DMS 273 (cell line): ENCODE data around the gene RAI2.
"Not testable (repeated sequence)": the region's sequence is repeated elsewhere in the genome, so short reads cannot be mapped to it uniquely, and the experiment has no call there.

Source experiments
- DNase-seq: peaks from one replicate; lab custom pipeline; 2025; ENCODE audit not compliant: unreplicated experiment; lab: John Stamatoyannopoulos, UW

Gene RAI2

DNA sequence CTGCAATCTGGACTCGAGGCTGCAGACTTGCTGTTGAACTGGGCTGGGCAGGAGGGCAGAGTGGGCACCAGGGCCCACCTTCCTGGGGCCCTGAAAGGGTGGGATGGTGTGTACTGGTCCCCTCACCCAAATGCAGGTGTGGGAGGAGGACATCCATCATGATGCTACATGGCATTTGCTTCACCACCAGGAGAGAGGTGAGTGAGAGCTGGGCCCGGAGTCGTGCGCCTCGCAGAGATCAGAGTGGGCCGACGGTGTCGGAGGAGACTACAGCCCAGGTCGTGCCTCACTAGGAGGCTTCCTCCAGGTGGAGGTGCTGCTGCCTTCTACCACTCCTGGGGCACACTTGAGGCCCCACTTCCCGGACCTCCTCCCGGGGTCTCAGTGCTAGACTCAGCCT, 73.5 kb downstream of the RAI2 start:
- DNase-seq, result no peak

DNA sequence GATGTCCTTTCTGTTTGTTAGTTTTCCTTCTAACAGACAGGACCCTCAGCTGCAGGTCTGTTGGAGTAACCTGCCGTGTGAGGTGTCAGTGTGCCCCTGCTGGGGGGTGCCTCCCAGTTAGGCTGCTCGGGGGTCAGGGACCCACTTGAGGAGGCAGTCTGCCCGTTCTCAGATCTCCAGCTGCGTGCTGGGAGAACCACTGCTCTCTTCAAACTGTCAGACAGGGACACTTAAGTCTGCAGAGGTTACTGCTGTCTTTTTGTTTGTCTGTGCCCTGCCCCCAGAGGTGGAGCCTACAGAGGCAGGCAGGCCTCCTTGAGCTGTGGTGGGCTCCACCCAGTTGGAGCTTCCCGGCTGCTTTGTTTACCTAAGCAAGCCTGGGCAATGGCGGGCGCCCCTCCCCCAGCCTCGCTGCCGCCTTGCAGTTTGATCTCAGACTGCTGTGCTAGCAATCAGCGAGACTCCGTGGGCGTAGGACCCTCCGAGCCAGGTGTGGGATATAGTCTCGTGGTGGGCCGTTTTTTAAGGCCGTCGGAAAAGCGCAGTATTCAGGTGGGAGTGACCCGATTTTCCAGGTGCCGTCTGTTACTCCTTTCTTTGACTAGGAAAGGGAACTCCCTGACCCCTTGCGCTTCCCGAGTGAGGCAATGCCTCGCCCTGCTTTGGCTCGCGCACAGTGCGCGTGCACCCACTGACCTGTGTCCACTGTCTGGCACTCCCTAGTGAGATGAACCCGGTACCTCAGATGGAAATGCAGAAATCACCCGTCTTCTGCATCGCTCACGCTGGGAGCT, 74.3 kb downstream of the RAI2 start:
- DNase-seq, result not testable (repeated sequence)

DNA sequence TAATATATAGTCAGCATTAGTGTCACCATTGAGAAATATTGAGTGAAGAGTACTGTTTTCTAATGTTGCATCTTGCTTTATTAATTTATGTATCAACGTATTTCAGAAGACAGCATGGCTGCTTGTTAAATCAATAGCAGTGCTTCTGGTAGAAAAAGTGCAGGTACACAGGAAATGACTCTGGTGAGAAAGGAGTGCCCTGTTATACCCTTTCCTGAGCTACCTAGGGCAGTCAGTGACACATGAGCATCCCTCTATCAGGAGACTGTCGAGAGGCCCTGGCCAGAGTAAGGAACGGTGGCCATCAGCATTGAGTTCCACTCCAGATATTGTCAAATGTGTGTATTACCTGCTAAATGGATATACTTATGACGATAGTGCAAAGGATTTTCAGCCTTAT, 81.7 kb downstream of the RAI2 start:
- DNase-seq, result no peak

DNA sequence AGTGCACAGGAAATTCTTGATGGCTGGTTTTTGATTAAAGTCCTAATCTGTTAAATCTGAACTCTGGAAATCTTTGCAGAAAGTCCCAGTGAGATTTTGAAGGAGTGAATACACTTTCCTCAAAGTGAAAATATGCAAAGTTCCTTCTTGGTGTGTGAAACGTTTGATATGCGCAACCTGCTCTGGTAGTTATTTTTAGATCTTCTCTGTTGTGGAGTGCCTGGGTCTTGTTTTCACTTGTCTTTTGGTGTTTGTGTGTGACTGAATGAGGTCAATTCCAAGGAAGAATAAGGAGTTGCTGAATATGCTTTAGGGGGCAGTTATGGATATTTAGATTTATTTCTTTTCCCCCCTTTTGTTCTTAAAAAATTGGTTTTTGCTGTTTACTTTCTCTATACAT, 82.1 kb downstream of the RAI2 start:
- no peak for DNase-seq

DNA sequence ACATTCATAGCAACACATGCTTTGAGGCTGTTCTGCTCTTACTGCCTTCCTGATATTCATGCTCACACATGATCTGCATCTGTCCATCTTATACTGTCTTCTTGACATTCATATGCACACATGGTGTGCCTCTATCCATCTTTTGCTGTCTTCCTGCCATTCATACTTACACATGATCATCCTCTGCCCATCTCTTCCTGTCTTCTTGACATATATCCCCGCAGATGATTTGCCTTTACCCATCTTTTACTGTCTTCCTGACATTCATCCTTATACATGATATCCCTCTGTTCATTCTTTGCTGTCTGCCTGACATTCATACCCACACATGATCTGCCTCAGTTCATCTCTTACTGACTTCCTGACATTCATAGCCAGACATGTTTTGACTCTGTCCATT, 87.0 kb downstream of the RAI2 start:
- DNase-seq, result no peak

DNA sequence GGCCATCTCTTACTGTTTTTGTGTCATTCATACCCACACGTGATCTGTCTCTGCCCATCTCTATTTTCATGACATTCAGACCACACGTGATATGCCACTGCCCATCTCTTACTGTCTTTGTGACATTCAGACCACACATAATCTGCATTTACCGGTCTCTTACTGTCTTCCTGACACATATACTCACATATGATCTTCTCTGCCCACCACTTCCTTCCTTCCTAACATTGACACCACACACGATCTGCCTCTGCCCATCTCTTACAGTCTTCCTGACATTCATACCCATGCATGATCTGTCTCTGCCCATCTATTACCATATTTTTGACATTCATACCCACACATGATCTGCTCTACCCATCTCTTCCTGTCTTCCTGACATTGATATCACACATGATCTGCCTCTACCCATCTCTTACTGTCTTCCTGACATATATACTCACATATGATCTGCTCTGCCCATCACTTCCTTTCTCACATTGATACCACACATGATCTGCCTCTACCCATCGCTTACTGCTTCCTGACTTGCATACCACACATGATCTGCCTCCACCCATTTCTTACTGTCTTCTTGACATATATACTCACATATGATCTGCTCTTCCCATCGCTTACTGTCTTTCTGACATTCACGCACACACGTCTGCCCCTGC, 87.7 kb downstream of the RAI2 start:
- DNase-seq, result no peak

DNA sequence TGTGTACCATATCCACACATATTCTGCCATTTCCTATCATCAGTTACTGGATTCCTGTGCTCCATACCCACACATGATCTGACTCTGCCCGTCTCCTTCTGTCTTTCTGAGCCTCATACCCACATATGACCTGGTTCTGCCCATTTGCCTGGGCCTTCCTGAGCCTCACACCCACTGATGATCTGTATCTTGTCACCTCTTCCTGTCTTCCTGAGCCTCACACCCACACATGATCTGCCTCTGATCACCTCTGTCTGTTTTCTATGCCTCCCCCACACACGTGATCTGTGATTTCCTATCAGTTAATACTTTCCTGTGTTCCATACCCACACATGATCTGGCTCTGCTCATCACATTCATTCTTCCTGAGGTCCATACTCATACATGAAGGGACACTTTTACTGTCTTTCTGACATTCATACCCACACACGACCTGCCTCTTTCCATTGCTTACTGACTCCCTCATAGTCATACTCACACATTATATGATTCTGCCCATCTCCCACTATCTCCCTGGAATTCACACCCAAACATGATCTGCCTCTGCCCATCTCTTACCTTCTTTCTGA, 91.3 kb downstream of the RAI2 start:
- DNase-seq, result no peak

DNA sequence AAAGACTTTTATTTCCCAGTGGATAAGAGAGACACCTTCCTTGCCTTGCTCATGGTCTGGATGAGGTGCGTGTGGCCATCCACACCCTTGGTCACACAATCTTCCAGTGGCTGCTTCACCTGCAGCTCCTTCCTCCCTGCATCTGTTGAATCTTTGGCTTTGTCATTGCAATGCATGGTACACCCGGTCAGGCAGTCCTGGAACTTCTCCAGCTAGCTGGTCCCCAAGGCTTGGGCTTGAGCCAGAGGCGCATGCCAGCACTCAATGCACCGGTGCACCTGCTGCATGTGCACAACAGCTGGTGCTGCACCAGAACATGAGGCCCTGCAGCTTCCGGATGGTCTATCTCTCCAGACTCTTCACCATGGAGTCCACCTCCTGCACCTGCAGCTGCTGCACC, 92.1 kb downstream of the RAI2 start:
- DNase-seq, result no peak

DNA sequence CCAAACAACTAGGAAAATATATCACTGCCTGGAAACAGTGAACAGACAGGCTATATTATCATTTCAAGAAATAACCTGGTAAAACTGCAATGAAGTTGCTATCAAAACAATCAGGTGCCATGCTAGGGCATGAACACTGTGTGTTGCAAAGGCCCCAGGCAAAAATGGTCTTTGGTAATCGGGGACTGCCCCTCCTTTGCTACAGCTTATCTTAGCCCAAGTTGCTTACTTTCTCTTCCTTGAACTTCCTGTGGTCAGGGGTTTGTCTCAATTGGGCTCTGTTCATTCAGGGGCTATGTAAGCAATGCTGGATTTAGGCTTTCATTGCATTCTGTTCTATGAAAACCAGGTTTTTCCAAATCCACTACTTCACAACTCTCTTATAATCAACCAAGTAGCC, 93.4 kb downstream of the RAI2 start:
- no peak for DNase-seq

DNA sequence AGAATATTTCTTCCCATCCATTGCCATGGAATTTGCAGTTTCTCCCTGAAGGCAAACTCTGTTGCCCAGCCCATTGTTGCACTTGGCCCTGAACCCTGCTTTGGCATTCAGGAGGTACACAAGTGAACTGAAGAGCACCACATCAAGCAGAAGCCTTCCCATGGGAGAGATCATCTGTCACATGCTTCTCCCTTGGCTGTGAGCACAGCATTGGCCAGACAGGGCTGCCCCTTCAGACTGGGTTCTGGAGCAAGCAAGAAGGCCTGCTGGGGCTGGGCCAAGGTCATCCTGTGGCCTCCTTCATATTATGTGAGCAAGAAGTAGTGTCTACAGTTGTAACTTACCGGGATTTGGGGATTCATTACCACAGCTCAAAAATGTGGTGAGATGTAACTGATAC, 101.1 kb downstream of the RAI2 start:
- no peak for DNase-seq

DNA sequence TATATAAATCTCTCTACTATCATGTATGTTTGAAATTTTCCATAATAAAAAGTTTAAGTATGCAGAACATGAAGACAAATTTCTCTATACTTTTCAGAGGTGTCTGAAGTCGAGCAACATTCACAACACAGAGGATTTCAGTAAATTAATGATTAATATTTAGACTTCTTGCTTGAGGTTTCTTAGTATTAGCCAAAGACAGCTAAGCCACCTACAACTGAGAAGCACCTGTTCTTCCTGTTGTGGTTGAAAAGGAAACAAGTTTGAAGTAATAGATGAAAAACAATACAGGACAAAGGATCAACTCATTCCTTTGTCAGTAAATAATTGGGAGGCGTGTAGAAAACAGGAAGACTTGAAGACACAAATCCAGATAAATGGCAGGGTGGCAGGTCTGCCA, 102.7 kb downstream of the RAI2 start:
- DNase-seq, result no peak

DNA sequence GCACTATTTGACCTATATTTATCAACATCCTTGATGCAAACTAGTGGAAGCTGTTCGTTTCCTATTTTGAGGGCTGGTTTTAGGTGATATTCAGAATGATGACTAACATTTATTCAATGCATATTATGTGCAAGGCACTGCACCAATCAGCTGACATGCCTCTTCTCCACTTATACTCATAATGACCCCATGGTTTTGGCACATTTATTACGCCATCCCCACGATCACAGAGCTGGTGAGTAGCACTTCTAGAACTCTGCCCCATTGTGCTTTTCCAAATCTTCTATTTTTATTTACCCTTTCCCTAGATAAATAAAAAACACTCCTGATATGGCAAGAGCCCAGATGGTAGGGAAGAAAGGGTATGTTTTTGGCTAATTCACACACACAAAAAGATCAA, 110.7 kb downstream of the RAI2 start:
- no peak for DNase-seq
